Sigmoid colon (tissue), 7 donors: ENCODE measurements around the gene PDE6D. TPM values are rescaled to one million over a fixed set of nuclear protein-coding genes. Genes with fewer than 3 reads are reported as not detected.

Experiments
- DNase-seq: peaks from one replicate; pipeline ENCODE4 v3.0.0-alpha.2; 2019
- H3K27ac ChIP-seq, 4 donors: fragments of 200-600 bp; sonication (generic); one replicate each; pipeline ENCODE4 v1.5.1; 2016 to 2019; ENCODE audit warnings: mild to moderate bottlenecking in 1 of 4
- H3K27me3 ChIP-seq, 3 donors: fragments of 200-600 bp; sonication (generic); one replicate each; pipeline ENCODE4 v1.5.1; 2019; ENCODE audit warnings: mild to moderate bottlenecking in 1 of 3
- H3K36me3 ChIP-seq, 4 donors: fragments of 200-600 bp; sonication (generic); one replicate each; pipeline ENCODE4 v1.5.1; 2016 to 2019
- H3K4me1 ChIP-seq, 4 donors: fragments of 200-600 bp; sonication (generic); one replicate each; pipeline ENCODE4 v1.5.1; 2017 to 2019
- H3K4me3 ChIP-seq, 4 donors: fragments of 200-600 bp; sonication (generic); one replicate each; pipeline ENCODE4 v1.5.1; 2017 to 2019; ENCODE audit warnings: mild to moderate bottlenecking in 2 of 4, moderate library complexity in 1 of 4
- H3K9me3 ChIP-seq, 4 donors: fragments of 200-600 bp in 3 of 4; sonication (generic) in 3 of 4; one replicate each; pipeline versions ENCODE4 v1.5.1 to v1.6.1; 2013 to 2019
- CTCF ChIP-seq, 4 experiments: fragments of 450-650 bp in 3 of 4; fragments of 200-600 bp in 1 of 4; IDR thresholded peaks; one replicate each; pipeline ENCODE4 v1.5.1; 2016 to 2019; ENCODE audit warnings: antibody characterized with exemption in 4 of 4, mild to moderate bottlenecking in 3 of 4, moderate library complexity in 2 of 4
- EP300 ChIP-seq, 4 donors: sonication (generic); formaldehyde crosslinking; IDR thresholded peaks; one replicate each; pipeline ENCODE4 v1.6.1; 2017; ENCODE audit warnings: antibody characterized with exemption in 4 of 4
- POLR2A ChIP-seq, 2 donors: fragments of 450-650 bp; IDR thresholded peaks; one replicate each; pipeline ENCODE4 v1.6.1; 2016; ENCODE audit warnings: antibody characterized with exemption in 2 of 2, mild to moderate bottlenecking in 2 of 2, moderate library complexity in 2 of 2
- POLR2AphosphoS5 ChIP-seq, 4 donors: sonication (generic); formaldehyde crosslinking; IDR thresholded peaks; one replicate each; pipeline ENCODE4 v1.6.1; 2017; ENCODE audit warnings: antibody characterized with exemption in 4 of 4
- WGBS, 2 donors: extraction: QIAGEN DNeasy Blood & Tissue Kit; methylation state at CpG; one replicate each; pipeline ENCODE4 v1.1.7; 2013; 5-methylcytosine and 5-hydroxymethylcytosine counted together
- intact Hi-C: fragments of 100-400 bp; cut with DNase I; formaldehyde crosslinking; loops from one replicate; pipeline ENCODE4 v1.15.1; 2023
- polyA plus RNA-seq, 3 donors: library from polyadenylated mRNA; stranded (reverse); fragments of 200-250 nt; gene quantifications; one replicate each; pipeline ENCODE4 v1.2.3, GENCODE V29; 2013
- total RNA-seq, 4 donors: library from RNA; depleted of rRNA; stranded (reverse); fragments of >200 nt; gene quantifications; one replicate each; pipeline ENCODE4 v1.1.0, GENCODE V29; 2016
- donor health status: healthy with polysubstance abuse.
- donor health status: Bipolar disorder and iron deficiency.
- donor health status: healthy.

The PDE6D gene
- total and polyA plus RNA-seq, 7 donors: 19.9 to 44.9 (median 24.6) TPM

- DNase-seq: no peak
- intact Hi-C loops: loop anchor here (1.0 to 10.0 kb wide), 2 partner anchors 198 to 247 kb away; partner anchors contain the start of gene NCL
- H3K4me1 ChIP-seq: peaks cover 0 to 47% (median 43%) of the 10 kb centered on the region in 4 donors
- peak overlapping the region; percentile 96 to 100 (median 99) for H3K27ac ChIP-seq
- H3K36me3 ChIP-seq: peaks cover 0 to 24% (median 13%) of the 10 kb centered on the region in 4 donors
- peak overlapping the region; percentile 71 to 91 (median 82) for H3K4me3 ChIP-seq
- 9 to 21% methylated on average over 9 of the region's 9 CpGs for WGBS, 2 donors
- peak in 1 of 4 donors; percentile 25 for TF ChIP-seq POLR2AphosphoS5 (IDR thresholded peaks at IDR 0.05)
- no peak for TF ChIP-seq POLR2A (IDR thresholded peaks at IDR 0.05)
- no peaks in the 10 kb centered on the region for H3K9me3 ChIP-seq
- no peaks in the 10 kb centered on the region for H3K27me3 ChIP-seq
Observed at GRCh38 chr2:231711677-231712450, 69.2 kb downstream of the PDE6D start.

- DNase-seq: peak; percentile 80
- WGBS, 2 donors: 0 to 2% methylated on average over 43 of the region's 43 CpGs
Observed at GRCh38 chr2:231710799-231711676, 70.0 kb downstream of the PDE6D start.

GRCh38 chr2:231709981-231710798, 70.9 kb downstream of the PDE6D start:
- TF ChIP-seq EP300 (IDR thresholded peaks at IDR 0.05): no peak
- TF ChIP-seq CTCF (IDR thresholded peaks at IDR 0.05): peak in 3 of 4 experiments; percentile 25 to 85 (median 31)
- TF ChIP-seq POLR2A (IDR thresholded peaks at IDR 0.05): peak; percentile 47 to 66
- TF ChIP-seq POLR2AphosphoS5 (IDR thresholded peaks at IDR 0.05): peak; percentile 59 to 90 (median 86)
- H3K27ac ChIP-seq: peak overlapping the region; percentile 96 to 100 (median 99)
- H3K4me3 ChIP-seq: peak overlapping the region; percentile 71 to 98 (median 90)
- peak; percentile 92 for DNase-seq
- H3K36me3 ChIP-seq: peaks cover 0 to 24% (median 13%) of the 10 kb centered on the region in 4 donors
- no peaks in the 10 kb centered on the region for H3K27me3 ChIP-seq
- peaks cover 3 to 58% (median 49%) of the 10 kb centered on the region in 4 donors for H3K4me1 ChIP-seq
- intact Hi-C loops: loop anchor here (10.0 kb wide), 1 partner anchor 245 kb away; the partner anchor contains the start of gene NCL
- H3K9me3 ChIP-seq: no peaks in the 10 kb centered on the region
- WGBS, 2 donors: 0 to 1% methylated on average over 105 of the region's 105 CpGs

More at GRCh38 chr2:231710799-231711676, 70.0 kb downstream of the PDE6D start:
- TF ChIP-seq POLR2AphosphoS5 (IDR thresholded peaks at IDR 0.05) (peak in 1 of 4 donors; percentile 11), EP300 (IDR thresholded peaks at IDR 0.05) (no peak), CTCF (IDR thresholded peaks at IDR 0.05) (peak in 1 of 4 experiments; percentile 8), POLR2A (IDR thresholded peaks at IDR 0.05) (peak in 1 of 2 donors; percentile 31)
- Histone ChIP-seq H3K27me3 (no peaks in the 10 kb centered on the region), H3K4me1 (peaks cover 3 to 50% (median 43%) of the 10 kb centered on the region in 4 donors), H3K27ac (peak overlapping the region; percentile 96 to 100 (median 99)), H3K36me3 (peaks cover 0 to 24% (median 13%) of the 10 kb centered on the region in 4 donors), H3K4me3 (peak overlapping the region; percentile 71 to 91 (median 82)), H3K9me3 (no peaks in the 10 kb centered on the region)
- intact Hi-C loops: loop anchor here (1.0 to 10.0 kb wide), 2 partner anchors 197 to 246 kb away; partner anchors contain the start of gene NCL

- intact Hi-C loops: no loop called here
- DNase-seq: peak; percentile 84
- Histone ChIP-seq H3K27ac (peak overlapping the region; percentile 96 to 100 (median 99)), H3K4me3 (peak overlapping the region; percentile 71 to 98 (median 90)), H3K36me3 (peaks cover 0 to 24% (median 13%) of the 10 kb centered on the region in 4 donors), H3K9me3 (no peaks in the 10 kb centered on the region), H3K4me1 (peaks cover 3 to 60% (median 47%) of the 10 kb centered on the region in 4 donors), H3K27me3 (no peaks in the 10 kb centered on the region)
- 0% methylated on average over 33 of the region's 33 CpGs for WGBS, 2 donors
- TF ChIP-seq POLR2AphosphoS5 (IDR thresholded peaks at IDR 0.05): no peak
- no peak for TF ChIP-seq CTCF (IDR thresholded peaks at IDR 0.05)
- no peak for TF ChIP-seq EP300 (IDR thresholded peaks at IDR 0.05)
- no peak for TF ChIP-seq POLR2A (IDR thresholded peaks at IDR 0.05)
Observed at GRCh38 chr2:231709636-231709980, 71.5 kb downstream of the PDE6D start.
